Measurements from ENCODE around the gene BCL11A.

BCL11A gene

GRCh38 chr2:60480089-60480773 lies 73.2 kb downstream of the BCL11A start:
- DNase-seq = no peak

GRCh38 chr2:60479226-60480088 lies 74.0 kb downstream of the BCL11A start:
- no peak for DNase-seq

- no peak for DNase-seq
These were observed 74.8 kb downstream of the BCL11A start for GRCh38 chr2:60478660-60479059.

- no peak for DNase-seq
These were observed 77.1 kb downstream of the BCL11A start for GRCh38 chr2:60476206-60476954.

GRCh38 chr2:60475123-60475830 lies 78.2 kb downstream of the BCL11A start:
- no peak for DNase-seq

GRCh38 chr2:60474301-60474700 lies 79.2 kb downstream of the BCL11A start:
- no peak for DNase-seq

- DNase-seq = no peak
These were observed 79.9 kb downstream of the BCL11A start for GRCh38 chr2:60473546-60473945.

- DNase-seq = no peak
These were observed 80.7 kb downstream of the BCL11A start for GRCh38 chr2:60472663-60473289.

GRCh38 chr2:60472041-60472440 lies 81.4 kb downstream of the BCL11A start:
- DNase-seq = no peak

- DNase-seq = no peak
These were observed 83.1 kb downstream of the BCL11A start for GRCh38 chr2:60470340-60470739.

GRCh38 chr2:60469536-60470317 lies 83.7 kb downstream of the BCL11A start:
- no peak for DNase-seq

- DNase-seq = no peak
These were observed 84.9 kb downstream of the BCL11A start for GRCh38 chr2:60468382-60469085.

- no peak for DNase-seq
These were observed 87.2 kb downstream of the BCL11A start for GRCh38 chr2:60466161-60466702.

GRCh38 chr2:60465736-60466135 lies 87.7 kb downstream of the BCL11A start:
- DNase-seq = no peak

GRCh38 chr2:60463249-60463648 lies 90.2 kb downstream of the BCL11A start:
- DNase-seq = no peak

- no peak for DNase-seq
These were observed 91.9 kb downstream of the BCL11A start for GRCh38 chr2:60461421-60462108.

- no peak for DNase-seq
These were observed 92.7 kb downstream of the BCL11A start for GRCh38 chr2:60460577-60461420.

- no peak for DNase-seq
These were observed 93.6 kb downstream of the BCL11A start for GRCh38 chr2:60459851-60460250.
